ENCODE results near the gene DCC. TPM values are rescaled to one million over a fixed set of nuclear protein-coding genes. Genes with fewer than 3 reads are reported as not detected.

The DCC gene
- total RNA-seq, 1 experiment from 2014 or later = 0.72 TPM

GRCh38 chr18:53004798-53005197 is 664.8 kb downstream of the DCC start (continued):
- TF ChIP-seq IRF2 (CRISPR knock-in tag; IDR thresholded peaks at IDR 0.05; ENCODE audit: borderline replicate concordance, low read depth) = no peak

GRCh38 chr18:53018791-53019190 is 678.8 kb downstream of the DCC start:
- Mint-ChIP-seq H3K9me3 (no peaks in the 10 kb centered on the region), H3K27ac (no peak overlapping the region), H3K36me3 (no peaks in the 10 kb centered on the region), H3K27me3 (ENCODE audit: low read depth) (no peaks in the 10 kb centered on the region), H3K4me3 (no peak overlapping the region), H3K4me1 (no peaks in the 10 kb centered on the region)
- TF ChIP-seq ATF1 (CRISPR knock-in tag; IDR thresholded peaks at IDR 0.05) (no peak), NR3C1 (CRISPR knock-in tag; conservative IDR thresholded peaks at IDR 0.05; ENCODE audit: low read depth) (no peak), ATF6 (CRISPR knock-in tag; IDR thresholded peaks at IDR 0.05) (no peak), GTF2I (CRISPR knock-in tag; conservative IDR thresholded peaks at IDR 0.05) (no peak), PRRX2 (CRISPR knock-in tag; IDR thresholded peaks at IDR 0.05) (no peak), ATF3 (CRISPR knock-in tag; conservative IDR thresholded peaks at IDR 0.05) (no peak), EMX1 (CRISPR knock-in tag; IDR thresholded peaks at IDR 0.05) (no peak), CREM (CRISPR knock-in tag; IDR thresholded peaks at IDR 0.05) (no peak)
- ChIA-PET CTCF (no interaction called here), POLR2A (no interaction called here)
- no peak for ATAC-seq
- no peak for DNase-seq (ENCODE audit: low spot score)

GRCh38 chr18:53025247-53025646 is 685.2 kb downstream of the DCC start:
- H3K27me3 Mint-ChIP-seq (ENCODE audit: low read depth) = no peaks in the 10 kb centered on the region
- CTCF ChIA-PET = no interaction called here

GRCh38 chr18:53028565-53028964 is 688.6 kb downstream of the DCC start:
- ATAC-seq = no peak
- H3K4me1 Mint-ChIP-seq = no peaks in the 10 kb centered on the region
- POLR2A ChIA-PET = no interaction called here
- no peaks in the 10 kb centered on the region for H3K27me3 Mint-ChIP-seq (ENCODE audit: low read depth)
- H3K4me3 Mint-ChIP-seq = no peak overlapping the region
- DNase-seq (ENCODE audit: low spot score) = no peak
- CTCF ChIA-PET = no interaction called here
- H3K27ac Mint-ChIP-seq = no peak overlapping the region
- H3K36me3 Mint-ChIP-seq = no peaks in the 10 kb centered on the region
- H3K9me3 Mint-ChIP-seq = no peaks in the 10 kb centered on the region
- no peak for TF ChIP-seq E2F4 (CRISPR knock-in tag; IDR thresholded peaks at IDR 0.05; ENCODE audit: borderline replicate concordance, low read depth)
- TF ChIP-seq PRRX2 (CRISPR knock-in tag; IDR thresholded peaks at IDR 0.05) = no peak
- TF ChIP-seq ARID4B (CRISPR knock-in tag; IDR thresholded peaks at IDR 0.05; ENCODE audit: borderline replicate concordance) = no peak
- TF ChIP-seq ZNF121 (CRISPR knock-in tag; IDR thresholded peaks at IDR 0.05) = no peak
- no peak for TF ChIP-seq MXD4 (CRISPR knock-in tag; IDR thresholded peaks at IDR 0.05; ENCODE audit: borderline replicate concordance)
- TF ChIP-seq ETV6 (CRISPR knock-in tag; IDR thresholded peaks at IDR 0.05) = no peak
- no peak for TF ChIP-seq ZBTB21 (CRISPR knock-in tag; IDR thresholded peaks at IDR 0.05; ENCODE audit: borderline replicate concordance)

More at GRCh38 chr18:53025247-53025646, 685.2 kb downstream of the DCC start:
- Mint-ChIP-seq H3K4me1 (no peaks in the 10 kb centered on the region), H3K36me3 (no peaks in the 10 kb centered on the region), H3K9me3 (no peaks in the 10 kb centered on the region), H3K27ac (no peak overlapping the region), H3K4me3 (no peak overlapping the region)
- ATAC-seq = no peak
- POLR2A ChIA-PET = no interaction called here
- DNase-seq (ENCODE audit: low spot score) = no peak
- TF ChIP-seq JUN (CRISPR knock-in tag; IDR thresholded peaks at IDR 0.05) (no peak), CREM (CRISPR knock-in tag; IDR thresholded peaks at IDR 0.05) (no peak), ERG (CRISPR knock-in tag; IDR thresholded peaks at IDR 0.05) (no peak), GABPB1 (CRISPR knock-in tag; IDR thresholded peaks at IDR 0.05) (peak; percentile 94), MAX (CRISPR knock-in tag; IDR thresholded peaks at IDR 0.05) (no peak), E2F4 (CRISPR knock-in tag; IDR thresholded peaks at IDR 0.05; ENCODE audit: borderline replicate concordance, low read depth) (no peak)
